Right lobe of liver (tissue), 4 donors: ENCODE results near the gene LTC4S.

Experiments
- CTCF ChIP-seq, 4 donors: fragments of 200-600 bp in 3 of 4; fragments of 450-650 bp in 1 of 4; IDR thresholded peaks; one replicate each; pipeline versions ENCODE4 v1.5.1 to v1.8.0; 2016 to 2022; ENCODE audit warnings: antibody characterized with exemption in 4 of 4, mild to moderate bottlenecking in 2 of 4
- POLR2A ChIP-seq: fragments of 450-650 bp; IDR thresholded peaks from one replicate; pipeline ENCODE4 v1.6.1; 2017; ENCODE audit warnings: antibody characterized with exemption, mild to moderate bottlenecking
- donor health status: DM: no; HTN: no; CAD: no.
- donor health status: DM: no; HTN: no; CAD: no.
- donor health status: DM: no; HTN: yes; CAD: no.

GRCh38 chr5:179771311-179771895, 22.4 kb upstream of the LTC4S start:
- TF ChIP-seq CTCF (IDR thresholded peaks at IDR 0.05) = no peak
- TF ChIP-seq POLR2A = no peak
